Measurements from ENCODE around the gene BCAR3.
"Not testable (repeated sequence)": the region's sequence is repeated elsewhere in the genome, so short reads cannot be mapped to it uniquely, and the experiment has no call there.

The BCAR3 gene

GRCh38 chr1:93699503-93700168 lies 18.0 kb upstream of the BCAR3 start:
- Mint-ChIP-seq H3K36me3 (ENCODE audit: low read depth) (no peaks in the 10 kb centered on the region), H3K27me3 (no peaks in the 10 kb centered on the region), H3K9me3 (no peaks in the 10 kb centered on the region), H3K4me1 (ENCODE audit: low read depth) (peaks cover 13% of the 10 kb centered on the region), H3K27ac (no peak overlapping the region), H3K4me3 (no peak overlapping the region)
- no peak for DNase-seq

- Mint-ChIP-seq H3K9me3 (no peaks in the 10 kb centered on the region), H3K4me1 (ENCODE audit: low read depth) (peaks cover 7% of the 10 kb centered on the region), H3K27ac (no peak overlapping the region), H3K36me3 (ENCODE audit: low read depth) (no peaks in the 10 kb centered on the region), H3K27me3 (no peaks in the 10 kb centered on the region), H3K4me3 (no peak overlapping the region)
- DNase-seq: no peak
Measured at GRCh38 chr1:93699049-93699384, 17.4 kb upstream of the BCAR3 start.

GRCh38 chr1:93698329-93699048 lies 16.9 kb upstream of the BCAR3 start:
- no peak overlapping the region for H3K4me3 Mint-ChIP-seq
- H3K4me1 Mint-ChIP-seq (ENCODE audit: low read depth): peaks cover 2% of the 10 kb centered on the region
- no peaks in the 10 kb centered on the region for H3K27me3 Mint-ChIP-seq
- H3K9me3 Mint-ChIP-seq: no peaks in the 10 kb centered on the region
- peak; percentile 11 for DNase-seq
- no peak overlapping the region for H3K27ac Mint-ChIP-seq
- no peaks in the 10 kb centered on the region for H3K36me3 Mint-ChIP-seq (ENCODE audit: low read depth)

DNA sequence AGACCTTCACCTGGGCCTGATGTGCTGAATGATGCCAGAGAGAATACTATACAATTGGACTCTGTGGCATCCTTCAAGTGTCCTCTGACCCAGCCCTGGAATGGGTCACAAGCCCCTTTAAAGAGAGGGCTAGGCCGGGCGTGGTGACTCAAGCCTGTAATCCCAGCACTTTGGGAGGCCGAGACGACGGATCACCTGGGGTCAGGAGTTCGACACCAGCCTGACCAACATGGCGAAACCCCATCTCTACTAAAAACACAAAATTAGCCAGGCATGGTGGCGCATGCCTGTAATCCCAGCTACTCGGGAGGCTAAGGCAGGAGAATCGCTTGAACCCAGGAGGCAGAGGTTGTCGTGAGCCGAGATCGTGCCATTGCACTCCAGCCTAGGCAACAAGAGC lies 15.9 kb upstream of the BCAR3 start:
- not testable (repeated sequence) for H3K27me3 Mint-ChIP-seq; H3K4me1 Mint-ChIP-seq (ENCODE audit: low read depth); H3K27ac Mint-ChIP-seq; DNase-seq; H3K36me3 Mint-ChIP-seq (ENCODE audit: low read depth); H3K9me3 Mint-ChIP-seq; H3K4me3 Mint-ChIP-seq

DNA sequence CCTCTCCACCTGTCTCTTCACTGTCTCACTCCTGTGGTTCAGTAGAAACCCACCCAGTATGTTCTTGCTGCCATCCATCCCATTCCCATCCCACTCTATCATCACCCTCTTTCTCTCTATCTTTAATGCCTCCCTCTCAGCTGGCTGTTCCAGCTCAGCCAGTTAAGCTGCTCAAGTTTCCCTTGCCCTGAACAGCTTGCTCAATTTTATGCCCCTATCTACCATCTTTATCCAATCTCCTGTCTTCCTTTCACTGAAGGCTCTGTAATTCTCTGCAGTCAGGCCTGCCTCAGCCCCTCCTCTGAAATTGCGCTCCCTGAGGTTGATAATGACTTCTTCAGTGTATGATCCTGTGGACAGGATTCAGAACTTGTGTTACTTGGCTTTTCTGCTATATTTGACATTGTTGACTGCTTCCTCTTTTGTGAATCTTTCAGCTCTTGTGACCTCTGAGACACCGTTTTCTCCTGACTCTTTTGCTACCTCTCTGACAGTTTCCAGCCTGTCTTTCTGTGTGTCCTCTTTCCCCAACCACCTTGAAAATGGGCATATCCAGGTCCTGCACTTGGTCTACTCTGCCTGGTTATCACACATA lies 13.9 kb upstream of the BCAR3 start:
- H3K4me1 Mint-ChIP-seq (ENCODE audit: low read depth): no peaks in the 10 kb centered on the region
- H3K36me3 Mint-ChIP-seq (ENCODE audit: low read depth): no peaks in the 10 kb centered on the region
- peaks cover 4% of the 10 kb centered on the region for H3K27me3 Mint-ChIP-seq
- DNase-seq: no peak
- no peak overlapping the region for H3K4me3 Mint-ChIP-seq
- H3K9me3 Mint-ChIP-seq: no peaks in the 10 kb centered on the region
- no peak overlapping the region for H3K27ac Mint-ChIP-seq

DNA sequence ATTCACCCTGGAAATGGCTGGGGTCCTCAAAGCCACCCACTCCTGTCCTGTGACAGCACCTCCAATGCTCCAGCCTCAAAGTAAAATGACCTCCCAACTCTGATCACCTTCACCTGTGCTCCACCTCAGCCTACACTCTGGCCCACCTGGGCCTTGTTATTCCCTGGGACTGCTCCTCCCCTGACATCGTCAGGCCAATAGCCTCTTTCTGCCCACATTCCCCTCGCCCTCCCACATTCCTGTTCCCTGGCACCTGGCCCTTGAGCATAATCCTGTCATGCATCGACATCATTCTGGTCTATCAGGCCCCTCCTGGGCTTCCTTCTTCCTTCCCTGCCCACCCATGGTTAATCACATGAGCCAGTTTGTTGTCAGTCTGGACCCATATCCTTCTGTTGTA lies 13.2 kb upstream of the BCAR3 start:
- Mint-ChIP-seq H3K9me3 (no peaks in the 10 kb centered on the region), H3K4me3 (no peak overlapping the region), H3K4me1 (ENCODE audit: low read depth) (no peaks in the 10 kb centered on the region), H3K27ac (no peak overlapping the region), H3K36me3 (ENCODE audit: low read depth) (no peaks in the 10 kb centered on the region), H3K27me3 (peaks cover 5% of the 10 kb centered on the region)
- no peak for DNase-seq

- H3K27ac Mint-ChIP-seq: peak overlapping the region; percentile 41
- H3K9me3 Mint-ChIP-seq: no peaks in the 10 kb centered on the region
- no peaks in the 10 kb centered on the region for H3K4me1 Mint-ChIP-seq (ENCODE audit: low read depth)
- H3K27me3 Mint-ChIP-seq: peaks cover 11% of the 10 kb centered on the region
- no peak overlapping the region for H3K4me3 Mint-ChIP-seq
- DNase-seq: no peak
- no peaks in the 10 kb centered on the region for H3K36me3 Mint-ChIP-seq (ENCODE audit: low read depth)
Measured at GRCh38 chr1:93694039-93694438, 12.4 kb upstream of the BCAR3 start.

DNA sequence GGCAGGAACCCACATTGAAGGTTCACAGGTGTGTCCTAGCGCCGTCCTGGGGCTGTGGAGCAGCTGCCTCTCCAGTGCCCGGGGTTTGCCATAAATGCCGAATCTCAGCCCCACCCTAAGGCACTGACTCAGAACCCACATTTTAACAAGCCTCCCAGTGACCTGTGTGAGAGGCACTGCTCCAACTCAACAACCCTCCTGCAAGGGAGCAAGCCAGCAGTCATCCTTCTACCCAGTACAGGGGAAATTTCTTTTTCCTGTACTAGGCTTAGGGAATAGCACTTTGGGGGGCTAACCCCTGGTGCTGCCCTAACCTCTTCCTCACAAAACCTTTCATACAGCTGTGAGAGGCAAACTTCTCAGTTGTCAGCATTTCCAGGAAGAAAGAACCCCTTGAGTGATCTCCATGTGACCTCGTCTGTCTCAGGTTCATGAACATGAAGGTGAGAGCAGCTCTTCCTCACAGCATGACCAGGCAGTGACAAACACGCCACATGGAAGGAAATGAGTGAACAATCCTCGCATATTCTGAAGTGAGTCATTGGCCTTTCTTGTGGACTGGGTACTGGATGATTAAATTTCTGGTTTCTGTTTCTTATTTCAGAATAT lies 11.4 kb upstream of the BCAR3 start:
- Mint-ChIP-seq H3K4me1 (ENCODE audit: low read depth) (no peaks in the 10 kb centered on the region), H3K27me3 (peaks cover 13% of the 10 kb centered on the region), H3K9me3 (no peaks in the 10 kb centered on the region), H3K4me3 (peak overlapping the region; percentile 37), H3K36me3 (ENCODE audit: low read depth) (no peaks in the 10 kb centered on the region), H3K27ac (peak overlapping the region; percentile 96)
- DNase-seq: peak; percentile 68

GRCh38 chr1:93692451-93692861 lies 10.8 kb upstream of the BCAR3 start:
- Mint-ChIP-seq H3K4me3 (peak overlapping the region; percentile 37), H3K36me3 (ENCODE audit: low read depth) (no peaks in the 10 kb centered on the region), H3K9me3 (no peaks in the 10 kb centered on the region), H3K4me1 (ENCODE audit: low read depth) (no peaks in the 10 kb centered on the region), H3K27ac (peak overlapping the region; percentile 96), H3K27me3 (peaks cover 13% of the 10 kb centered on the region)
- no peak for DNase-seq

- Mint-ChIP-seq H3K4me1 (ENCODE audit: low read depth) (no peaks in the 10 kb centered on the region), H3K27ac (peak overlapping the region; percentile 96), H3K27me3 (peaks cover 13% of the 10 kb centered on the region), H3K4me3 (no peak overlapping the region), H3K36me3 (ENCODE audit: low read depth) (no peaks in the 10 kb centered on the region), H3K9me3 (no peaks in the 10 kb centered on the region)
- no peak for DNase-seq
Measured at GRCh38 chr1:93692026-93692425, 10.4 kb upstream of the BCAR3 start.

- H3K4me3 Mint-ChIP-seq: no peak overlapping the region
- H3K9me3 Mint-ChIP-seq: no peaks in the 10 kb centered on the region
- peaks cover 21% of the 10 kb centered on the region for H3K27me3 Mint-ChIP-seq
- DNase-seq: no peak
- H3K36me3 Mint-ChIP-seq (ENCODE audit: low read depth): no peaks in the 10 kb centered on the region
- no peak overlapping the region for H3K27ac Mint-ChIP-seq
- H3K4me1 Mint-ChIP-seq (ENCODE audit: low read depth): no peaks in the 10 kb centered on the region
Measured at GRCh38 chr1:93690921-93691789, 9.5 kb upstream of the BCAR3 start.

- Mint-ChIP-seq H3K4me1 (ENCODE audit: low read depth) (no peaks in the 10 kb centered on the region), H3K4me3 (no peak overlapping the region), H3K27me3 (peaks cover 24% of the 10 kb centered on the region), H3K27ac (no peak overlapping the region), H3K9me3 (no peaks in the 10 kb centered on the region), H3K36me3 (ENCODE audit: low read depth) (no peaks in the 10 kb centered on the region)
- DNase-seq: no peak
Measured at GRCh38 chr1:93690341-93690740, 8.7 kb upstream of the BCAR3 start.

DNA sequence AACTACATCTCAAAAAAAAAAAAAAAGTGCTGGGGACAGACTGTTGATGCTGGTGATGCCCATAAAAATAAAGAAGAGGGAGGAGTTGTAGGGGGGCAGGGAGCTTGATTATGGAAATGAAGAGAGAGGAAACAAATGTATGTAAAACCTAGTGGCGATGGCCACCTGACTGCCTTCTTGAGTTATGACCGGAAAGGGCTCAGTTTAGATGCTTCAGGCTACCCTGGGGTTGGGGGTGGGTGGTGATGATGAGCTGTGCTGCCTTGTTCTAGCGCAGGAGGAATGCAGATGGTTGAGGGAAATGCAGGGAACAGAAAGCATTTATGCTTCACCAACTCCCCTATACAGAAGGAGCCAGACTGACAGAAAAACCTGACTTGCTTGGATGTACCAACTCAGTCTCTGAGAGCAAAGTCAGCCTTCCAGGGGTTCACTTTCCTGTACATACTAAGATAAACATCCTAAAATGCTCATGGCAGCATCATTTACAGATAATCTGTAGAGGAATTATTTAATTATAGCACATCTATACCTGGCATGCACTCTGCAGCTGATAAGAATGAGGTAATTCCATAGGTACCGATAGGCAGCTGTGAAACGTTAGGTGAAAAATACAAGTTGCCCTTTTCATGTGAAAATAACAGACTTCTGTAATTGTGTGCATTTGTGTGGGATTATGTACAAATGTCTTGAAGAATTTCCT lies 8.0 kb upstream of the BCAR3 start:
- DNase-seq: no peak
- Mint-ChIP-seq H3K27me3 (peaks cover 31% of the 10 kb centered on the region), H3K4me1 (ENCODE audit: low read depth) (no peaks in the 10 kb centered on the region), H3K27ac (no peak overlapping the region), H3K4me3 (no peak overlapping the region), H3K36me3 (ENCODE audit: low read depth) (no peaks in the 10 kb centered on the region), H3K9me3 (no peaks in the 10 kb centered on the region)

DNA sequence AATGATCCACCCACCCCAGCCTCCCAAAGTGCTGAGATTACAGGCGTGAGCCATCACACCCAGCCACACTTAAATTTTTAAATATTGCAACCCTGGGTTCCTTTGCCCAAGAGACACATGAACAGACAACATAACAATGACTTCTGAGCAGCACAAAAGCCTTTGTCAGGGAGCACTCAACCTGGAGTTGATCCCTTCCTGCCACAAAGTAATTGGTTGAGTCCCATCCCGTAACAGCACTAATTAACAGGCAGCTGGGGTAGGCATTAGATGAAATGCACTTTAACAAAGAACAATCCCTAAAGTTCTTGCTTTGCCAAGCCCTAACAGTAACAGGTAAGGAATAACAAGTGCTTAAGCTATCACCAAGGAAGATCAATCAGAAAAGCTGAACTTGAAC lies 5.9 kb upstream of the BCAR3 start:
- DNase-seq: no peak
- H3K4me1 Mint-ChIP-seq (ENCODE audit: low read depth): no peaks in the 10 kb centered on the region
- H3K9me3 Mint-ChIP-seq: no peaks in the 10 kb centered on the region
- peaks cover 51% of the 10 kb centered on the region for H3K27me3 Mint-ChIP-seq
- no peak overlapping the region for H3K27ac Mint-ChIP-seq
- H3K4me3 Mint-ChIP-seq: no peak overlapping the region
- no peaks in the 10 kb centered on the region for H3K36me3 Mint-ChIP-seq (ENCODE audit: low read depth)

All from activated T-cell treated with anti-CD3 and anti-CD28 coated beads, Interleukin-2, amount 50 U/mL, for 24 hours (primary cell).